ENCODE measurements around the gene SLCO3A1.

The SLCO3A1 gene

DNA sequence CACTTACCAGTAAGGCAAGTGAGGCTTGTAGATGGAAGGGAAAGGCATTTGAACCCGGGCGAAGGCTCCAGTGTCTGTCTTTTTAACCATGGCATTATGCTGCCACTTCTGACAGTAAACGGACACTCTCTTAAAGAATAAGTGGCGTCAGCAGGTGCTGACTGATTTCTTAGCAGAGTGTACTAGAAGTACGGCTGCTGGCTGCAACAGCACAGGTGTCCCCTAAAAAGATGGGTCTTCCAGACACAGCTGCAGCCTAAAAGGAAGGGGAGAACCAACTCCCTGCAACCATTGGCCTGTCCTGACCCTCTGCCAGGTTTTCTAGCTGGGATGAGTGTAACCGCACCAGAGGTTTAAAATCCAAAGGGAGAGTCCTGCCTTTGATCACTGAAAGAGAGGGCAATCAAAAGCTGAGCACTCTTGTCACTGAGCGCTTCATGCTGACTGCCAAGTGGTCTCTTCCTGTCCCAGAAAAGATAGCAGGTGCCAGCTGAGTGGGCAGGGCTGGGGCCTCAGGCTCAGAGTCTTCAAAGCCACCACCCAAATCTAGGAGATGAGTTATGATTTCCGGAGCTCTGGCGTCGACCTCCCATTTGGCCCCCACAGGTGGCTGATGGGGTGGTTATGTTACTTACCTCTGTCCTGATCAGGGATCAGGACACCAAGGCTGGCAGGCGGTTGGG, 255.8 kb downstream of the SLCO3A1 start:
- no peak for DNase-seq

DNA sequence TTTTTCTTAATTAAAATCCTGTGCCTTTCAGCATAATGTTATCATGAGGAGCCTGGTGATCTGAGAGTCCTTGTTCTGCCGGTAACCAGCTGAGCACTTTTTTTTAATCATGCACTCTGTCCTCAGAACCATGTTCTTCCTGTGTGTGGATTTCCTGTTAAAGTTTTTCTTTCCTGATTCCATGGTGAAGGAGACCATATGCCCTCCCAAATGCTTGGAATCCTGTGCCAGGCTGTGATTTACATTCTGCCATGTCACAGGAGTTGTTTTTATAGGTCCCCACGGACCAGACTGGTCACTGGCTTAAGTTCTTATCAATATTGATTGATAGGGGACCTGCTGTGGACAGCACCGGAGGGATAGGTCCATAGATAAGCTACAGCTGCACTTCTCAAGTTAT, 257.8 kb downstream of the SLCO3A1 start:
- DNase-seq: no peak

DNA sequence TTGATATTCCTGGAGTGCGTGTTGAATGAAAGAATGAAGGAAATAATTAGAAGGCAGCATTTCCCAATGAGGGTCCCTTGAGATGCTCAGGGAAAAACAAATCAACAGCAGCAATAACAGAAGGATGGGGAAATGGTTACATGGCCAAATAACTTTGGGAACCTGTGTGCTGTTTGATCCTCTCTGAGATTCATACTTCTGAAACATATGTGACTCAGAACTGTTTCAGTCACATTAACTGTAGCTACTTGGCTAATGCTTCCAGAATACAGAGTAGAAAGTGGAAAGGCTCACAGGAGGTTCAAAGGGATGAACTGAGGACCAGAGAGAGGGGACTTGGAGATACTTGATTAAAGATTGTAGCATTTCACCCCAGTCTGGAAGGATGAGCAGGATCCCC, 258.2 kb downstream of the SLCO3A1 start:
- no peak for DNase-seq

DNA sequence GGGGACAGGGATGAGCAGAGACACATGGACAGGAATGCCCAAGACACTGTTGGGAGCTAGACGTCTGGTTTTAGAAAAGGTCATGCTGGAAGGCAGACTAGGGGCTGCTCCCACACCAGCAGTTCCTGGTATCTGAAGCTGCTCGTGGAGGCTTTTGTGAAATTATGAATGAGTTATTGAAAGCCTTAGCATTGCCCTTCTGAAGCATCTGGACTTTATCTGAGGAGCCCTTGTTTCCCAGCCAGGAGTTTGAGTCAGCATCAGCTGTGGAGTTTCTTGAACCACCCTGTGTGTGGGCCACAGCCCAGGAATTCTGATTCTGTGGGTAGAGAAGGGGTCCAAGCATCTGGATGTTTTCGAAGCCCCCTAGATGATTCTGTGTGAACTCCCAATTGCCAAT, 258.7 kb downstream of the SLCO3A1 start:
- DNase-seq: peak; percentile 62

DNA sequence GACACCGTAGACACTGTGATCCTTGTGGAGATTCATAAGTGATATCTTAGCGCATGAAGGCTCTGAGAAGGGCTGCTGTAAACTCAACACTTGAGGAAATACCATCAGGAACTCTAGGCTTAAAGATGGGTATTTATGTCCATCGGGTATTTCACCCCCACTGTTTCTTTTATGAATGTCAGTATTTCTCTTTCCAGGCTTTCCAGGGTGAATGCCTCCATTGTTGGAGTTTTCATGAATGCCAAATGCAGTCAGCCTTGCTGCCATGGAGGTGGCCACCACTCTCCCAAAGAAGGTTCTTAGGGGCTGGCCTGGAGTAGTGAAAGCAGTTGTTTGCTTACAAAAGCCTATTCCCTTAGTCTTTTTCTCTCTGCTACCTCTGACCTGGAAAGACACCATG, 259.2 kb downstream of the SLCO3A1 start:
- no peak for DNase-seq

DNA sequence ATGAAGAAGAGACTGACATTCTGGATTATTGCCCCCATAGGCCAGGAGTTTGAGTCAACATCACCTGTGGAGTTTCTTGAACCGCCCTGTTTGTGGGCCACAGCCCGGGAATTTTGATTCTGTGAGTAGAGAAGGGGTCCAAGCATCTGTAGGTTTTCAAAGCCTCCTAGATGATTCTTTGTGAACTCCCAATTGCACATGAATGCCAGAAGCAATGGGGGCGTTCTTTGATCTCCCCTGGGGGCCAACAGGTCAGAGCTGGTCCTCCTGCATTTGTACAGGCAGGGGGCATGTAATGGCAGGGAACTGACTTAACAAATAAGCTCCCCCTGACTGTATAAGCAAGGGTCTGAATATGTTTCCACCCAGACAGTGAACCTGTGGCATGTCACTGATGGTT, 260.3 kb downstream of the SLCO3A1 start:
- DNase-seq: no peak

DNA sequence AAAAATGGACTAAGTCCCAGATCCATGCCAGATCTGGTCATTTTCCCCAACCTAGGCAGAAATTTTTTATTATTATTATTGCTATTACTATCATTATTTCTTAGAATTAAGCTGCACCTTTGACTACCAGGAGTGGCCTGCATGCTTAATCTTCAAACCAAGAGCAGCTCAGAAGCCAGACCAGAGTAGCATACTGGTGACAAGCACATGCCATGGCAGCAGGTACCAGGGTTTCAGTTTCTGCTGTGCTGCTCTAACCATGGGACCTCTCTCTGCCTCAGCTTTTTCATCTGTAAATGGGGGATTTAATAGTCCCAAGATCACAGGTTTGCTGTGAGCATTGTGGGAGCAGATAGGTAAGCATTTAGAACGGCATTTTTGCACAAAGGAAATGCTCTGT, 262.3 kb downstream of the SLCO3A1 start:
- DNase-seq: no peak

DNA sequence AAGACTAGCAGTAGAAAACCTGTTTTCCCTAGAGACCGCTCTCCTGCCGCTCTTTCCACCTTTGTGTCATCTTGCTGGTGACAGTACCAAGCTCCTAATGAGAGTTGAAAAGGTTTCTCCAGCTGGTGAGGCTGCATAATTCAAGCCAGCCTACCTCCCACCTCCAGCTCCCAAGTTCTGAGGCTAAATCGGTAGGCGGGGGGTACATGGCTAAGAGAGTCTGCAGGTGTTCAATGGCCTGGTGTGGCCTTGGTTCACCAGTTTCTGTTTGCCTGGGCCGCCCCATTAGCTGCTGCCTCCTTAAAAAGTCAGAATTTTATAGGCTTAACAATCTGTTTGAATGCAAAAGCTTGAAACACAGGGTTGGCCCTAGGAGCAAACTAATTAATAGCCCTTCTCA, 262.8 kb downstream of the SLCO3A1 start:
- no peak for DNase-seq

DNA sequence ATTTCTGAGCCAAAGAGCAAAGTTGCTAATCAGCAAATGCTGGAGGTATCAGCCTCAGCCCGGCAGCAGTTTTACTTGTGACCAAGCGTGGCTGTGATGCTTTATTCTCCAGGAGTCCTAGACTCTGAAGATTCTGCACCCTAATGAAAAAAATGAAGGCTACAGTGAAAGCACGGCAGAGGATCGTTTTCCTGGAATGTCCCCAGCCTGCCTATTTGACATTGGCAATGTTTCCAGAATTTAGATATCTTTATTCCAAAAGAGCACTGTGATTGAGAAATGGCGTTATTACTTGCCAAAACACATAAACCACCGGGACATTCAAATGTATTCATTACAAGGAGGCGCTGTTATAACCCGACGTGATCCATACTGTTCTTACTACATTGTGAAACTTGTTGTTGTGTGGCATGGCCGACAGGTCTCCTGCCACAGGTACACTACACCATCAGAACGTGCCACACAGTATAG, 263.8 kb downstream of the SLCO3A1 start:
- DNase-seq: peak; percentile 19

DNA sequence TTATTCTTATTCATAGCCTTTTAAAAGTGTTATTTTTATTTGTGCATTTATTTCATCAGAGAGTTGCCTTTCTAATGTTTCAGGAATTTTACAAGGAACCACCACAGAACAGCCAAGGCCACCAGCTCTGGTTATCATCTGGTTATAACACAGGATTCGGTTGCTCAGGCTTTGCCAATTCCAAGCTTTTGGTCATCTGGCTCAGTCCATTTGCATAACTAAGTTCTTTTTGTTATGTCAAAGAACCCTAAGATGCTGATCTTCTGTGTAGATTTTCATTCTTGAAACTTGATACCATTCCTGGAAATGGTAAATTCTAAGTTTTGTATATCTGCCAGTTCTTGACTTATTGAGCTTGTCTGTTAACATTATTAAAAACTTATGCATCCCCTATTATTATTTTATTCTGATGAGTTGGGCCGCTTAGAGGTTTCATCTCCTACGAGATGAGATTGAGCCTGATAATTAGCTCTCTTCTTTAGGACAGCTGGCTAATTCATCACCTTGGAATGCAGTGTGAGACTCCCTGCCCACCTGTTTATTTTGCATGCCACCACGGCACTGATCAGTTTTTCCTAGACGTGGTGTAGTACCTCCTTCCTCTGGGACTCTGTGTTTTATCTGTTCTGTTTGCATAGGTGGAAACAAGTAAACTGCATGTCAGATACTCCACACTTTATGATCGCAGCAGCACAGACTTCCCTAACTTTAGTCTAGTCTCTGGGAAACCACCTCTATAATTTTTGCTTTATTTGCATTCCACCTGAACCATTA, 264.8 kb downstream of the SLCO3A1 start:
- peak; percentile 55 for DNase-seq

DNA sequence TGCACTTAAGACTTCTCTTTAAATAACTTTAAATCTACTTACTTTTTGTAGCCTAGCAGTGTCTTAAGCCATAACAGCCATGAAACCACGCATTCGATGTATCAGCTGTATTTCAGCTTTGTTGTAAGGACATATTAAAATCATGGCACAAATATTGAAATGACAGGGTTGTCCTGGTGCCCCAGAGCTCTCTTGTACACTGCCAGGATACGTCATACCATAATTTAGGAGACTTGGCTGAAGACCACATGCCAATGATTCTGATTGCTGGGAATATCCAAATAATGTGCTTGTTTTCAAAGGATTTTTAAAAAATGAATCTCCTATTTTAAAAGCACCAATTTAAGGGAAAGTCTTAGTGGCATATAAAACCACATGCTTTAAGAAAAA, 265.4 kb downstream of the SLCO3A1 start:
- no peak for DNase-seq

DNA sequence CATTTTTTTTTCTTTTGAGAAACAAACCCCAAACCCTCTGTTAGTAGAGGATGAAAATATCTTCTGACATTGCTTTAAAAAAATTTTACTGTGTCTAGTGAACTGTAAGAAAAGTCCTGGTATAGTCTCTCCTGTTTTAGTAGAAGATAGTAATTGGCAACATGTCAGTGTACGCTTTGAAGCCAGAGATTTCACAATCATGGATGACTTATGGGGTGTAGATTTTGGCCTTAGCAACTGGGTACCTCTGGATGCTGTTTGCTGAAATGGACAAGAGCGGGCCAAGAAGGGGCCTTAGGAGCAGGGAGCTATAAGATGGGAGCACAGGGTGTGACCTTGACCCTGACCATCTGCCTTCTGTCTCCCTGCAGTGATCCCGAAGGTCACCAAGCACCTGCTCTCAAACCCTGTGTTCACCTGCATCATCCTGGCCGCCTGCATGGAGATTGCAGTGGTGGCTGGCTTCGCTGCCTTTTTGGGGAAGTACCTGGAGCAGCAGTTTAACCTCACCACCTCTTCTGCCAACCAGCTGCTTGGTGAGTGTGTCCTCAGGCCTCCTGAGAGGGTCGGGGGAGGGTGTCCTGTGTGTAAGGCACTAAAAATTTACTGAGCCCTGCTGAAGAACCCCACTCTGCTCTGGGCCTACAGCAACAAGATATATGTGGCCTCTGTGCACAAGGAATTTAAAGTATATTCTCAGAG, 266.7 kb downstream of the SLCO3A1 start:
- no peak for DNase-seq

DNA sequence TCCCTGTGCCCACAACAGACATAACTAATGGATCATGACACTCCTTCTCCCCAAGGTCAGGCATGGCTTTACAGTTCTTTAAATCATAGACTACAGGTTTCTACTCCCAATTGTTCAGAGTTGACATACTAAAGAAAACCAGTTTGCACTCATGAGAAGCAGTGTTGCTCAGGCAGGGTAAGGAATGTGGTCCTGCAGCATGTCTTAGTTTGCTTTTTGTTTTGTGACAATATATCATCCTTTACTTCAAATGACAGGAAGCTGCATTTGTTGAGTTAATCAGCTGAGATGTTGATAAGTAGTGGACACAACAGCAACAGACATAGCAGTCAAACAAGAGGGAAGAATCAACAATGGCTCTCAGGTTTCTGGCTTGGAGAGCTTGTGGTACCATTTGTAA, 267.5 kb downstream of the SLCO3A1 start:
- no peak for DNase-seq

DNA sequence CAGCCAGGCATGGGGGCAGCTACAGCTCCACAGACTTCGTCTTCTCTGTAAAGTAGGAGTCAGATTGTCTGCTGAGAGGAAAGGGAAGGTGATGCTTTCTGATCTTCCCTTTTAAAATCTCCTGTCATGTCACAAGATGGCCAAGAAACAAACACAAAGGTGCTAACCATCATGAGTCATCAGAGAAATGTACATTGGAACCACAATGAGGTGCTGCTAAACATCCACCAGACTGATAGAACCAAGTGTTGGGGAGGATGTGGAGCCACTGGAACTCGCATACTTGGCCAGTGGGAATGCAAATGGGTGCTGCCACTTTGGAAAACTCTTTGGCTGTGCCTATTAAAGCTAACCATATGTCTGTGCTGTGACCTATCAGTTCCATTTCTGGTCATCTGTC, 268.8 kb downstream of the SLCO3A1 start:
- DNase-seq: no peak

DNA sequence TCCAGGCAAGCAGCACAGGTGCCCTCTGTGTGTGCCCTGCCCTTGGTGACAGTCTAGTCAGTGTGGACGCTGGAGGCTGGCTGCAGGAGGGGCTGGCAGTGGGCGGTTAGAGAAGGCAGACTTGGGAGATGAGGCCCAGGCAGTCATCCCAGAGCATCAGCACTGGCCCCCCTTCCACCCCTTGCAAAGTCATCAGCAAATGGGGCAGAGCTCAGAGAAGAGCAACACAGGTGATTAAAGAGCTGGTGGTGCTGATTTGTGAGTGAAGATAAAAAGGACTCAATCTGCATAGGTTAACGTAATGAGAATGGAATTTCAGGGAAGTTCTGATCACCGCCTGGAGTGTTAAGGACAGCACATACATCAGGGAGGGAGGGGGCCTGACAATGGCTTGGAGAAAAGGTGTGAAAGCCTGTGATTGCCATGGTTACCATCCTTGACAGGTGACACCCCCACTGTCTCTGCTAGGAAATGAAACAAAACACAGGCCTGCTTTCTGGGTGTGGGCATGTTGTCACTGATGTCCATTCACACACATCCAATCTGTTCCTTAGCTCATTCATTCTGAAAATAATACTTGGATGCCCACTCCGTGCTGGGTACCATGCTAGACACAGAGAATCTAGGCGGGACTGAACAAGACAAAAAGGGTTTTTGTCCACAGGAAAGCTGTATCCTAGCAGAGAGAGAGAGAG, 270.6 kb downstream of the SLCO3A1 start:
- no peak for DNase-seq

DNA sequence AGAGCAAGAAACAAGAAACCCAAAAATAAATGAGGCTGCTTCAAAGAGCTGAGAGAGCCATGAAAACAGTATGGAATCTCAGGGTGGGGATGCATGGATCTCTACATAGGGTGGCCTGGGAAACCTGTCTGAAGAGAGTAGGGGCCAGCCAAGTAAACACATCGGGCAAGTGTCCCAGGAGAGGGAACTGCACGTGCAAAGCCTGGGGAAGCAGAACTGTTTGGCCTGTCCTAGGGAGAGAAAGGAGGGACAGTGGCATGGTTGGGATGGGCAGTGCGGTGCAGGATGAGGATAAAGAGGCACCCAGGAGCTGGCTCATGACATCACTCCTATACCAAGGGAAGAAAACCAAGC, 271.1 kb downstream of the SLCO3A1 start:
- DNase-seq: no peak

DNA sequence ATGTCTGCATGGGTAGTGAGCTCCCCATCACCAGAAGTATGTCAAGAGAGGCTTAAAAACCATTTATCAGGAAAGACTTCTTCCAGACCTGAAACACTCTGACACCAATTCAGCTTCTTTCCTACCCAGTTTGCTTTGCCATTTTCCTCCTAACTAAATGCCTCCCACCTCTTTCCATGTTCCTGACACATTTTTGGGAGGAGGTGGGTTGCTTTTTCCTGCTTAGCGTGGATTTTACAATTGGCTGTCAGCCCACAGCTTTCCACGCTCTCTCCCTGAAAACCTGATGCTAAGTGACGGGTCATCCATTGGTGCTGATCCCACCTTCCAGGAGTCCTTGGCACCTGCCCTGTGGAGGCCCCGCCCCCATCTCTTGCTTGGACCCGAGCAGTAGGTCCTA, 275.3 kb downstream of the SLCO3A1 start:
- no peak for DNase-seq

DNA sequence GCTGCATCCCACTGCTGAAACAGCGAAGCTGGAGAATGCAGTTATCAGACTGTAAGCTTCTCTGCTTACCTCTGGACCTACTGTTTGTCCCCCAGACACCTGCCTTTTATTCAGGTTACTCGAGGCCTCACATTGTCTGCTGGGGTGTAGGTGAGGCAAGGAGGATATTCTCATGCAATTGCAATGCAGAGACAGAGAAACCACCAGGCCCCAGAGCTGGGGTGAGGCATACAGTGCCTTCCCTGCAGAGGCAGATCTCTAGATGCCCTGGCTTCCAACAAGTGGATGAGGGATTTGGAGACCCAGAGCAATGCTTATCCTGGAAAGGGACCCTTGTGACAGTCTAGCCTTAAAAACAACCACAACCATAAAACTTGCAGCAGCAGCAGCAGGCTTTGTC, 276.7 kb downstream of the SLCO3A1 start:
- DNase-seq: no peak

DNA sequence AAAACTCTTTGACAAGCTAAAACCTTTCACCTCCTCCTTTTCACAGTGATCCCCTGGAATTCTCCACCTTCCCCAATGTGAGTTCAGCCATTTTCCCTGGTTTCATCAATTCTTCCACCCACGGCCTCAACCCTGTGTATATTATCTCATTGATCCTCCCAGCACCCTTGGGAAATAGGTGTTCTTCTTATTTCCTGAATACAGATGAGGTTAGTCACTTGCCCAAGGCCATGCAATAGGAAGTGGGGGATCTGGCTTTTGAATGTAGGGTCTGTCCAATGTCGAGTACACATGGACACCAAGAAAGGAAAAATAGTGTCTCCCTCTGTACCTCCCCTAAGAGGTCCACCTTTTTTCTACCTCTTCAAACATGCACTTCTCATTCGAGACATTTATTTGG, 277.4 kb downstream of the SLCO3A1 start:
- no peak for DNase-seq

DNA sequence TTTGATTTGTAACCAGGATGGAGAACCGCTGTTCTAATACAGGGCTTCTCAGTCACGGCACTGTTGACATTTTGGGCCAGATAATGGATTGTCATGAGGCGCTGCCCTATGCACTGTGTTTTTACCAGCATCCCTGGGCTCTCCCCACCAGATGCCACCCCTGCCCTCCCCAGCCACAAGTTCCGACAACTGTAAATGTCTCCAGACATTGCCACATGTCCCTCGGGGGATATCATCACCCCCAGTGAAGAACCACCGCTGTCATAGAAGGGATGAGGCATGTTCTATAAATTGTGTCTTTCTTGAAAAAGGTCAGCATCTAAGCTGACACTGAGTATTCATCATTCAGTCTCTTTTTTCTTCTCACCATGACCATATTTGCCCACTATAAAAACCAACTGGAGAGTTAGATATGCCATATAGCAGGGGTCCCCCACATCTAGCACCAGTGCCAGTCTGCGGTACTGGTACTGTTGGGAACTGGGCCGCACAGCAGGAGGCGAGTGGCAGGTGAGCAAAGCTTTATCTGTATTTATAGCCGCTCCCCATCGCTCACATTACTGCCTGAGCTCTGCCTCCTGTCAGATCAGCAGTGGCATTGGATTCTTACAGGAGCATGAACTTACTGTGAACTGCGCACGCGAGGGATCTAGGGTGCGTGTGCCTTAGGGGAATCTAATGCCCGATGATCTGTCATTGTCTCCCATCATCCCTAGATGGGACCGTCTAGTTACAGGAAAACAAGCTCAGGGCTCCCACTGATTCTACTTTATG, 279.7 kb downstream of the SLCO3A1 start:
- no peak for DNase-seq

DNA sequence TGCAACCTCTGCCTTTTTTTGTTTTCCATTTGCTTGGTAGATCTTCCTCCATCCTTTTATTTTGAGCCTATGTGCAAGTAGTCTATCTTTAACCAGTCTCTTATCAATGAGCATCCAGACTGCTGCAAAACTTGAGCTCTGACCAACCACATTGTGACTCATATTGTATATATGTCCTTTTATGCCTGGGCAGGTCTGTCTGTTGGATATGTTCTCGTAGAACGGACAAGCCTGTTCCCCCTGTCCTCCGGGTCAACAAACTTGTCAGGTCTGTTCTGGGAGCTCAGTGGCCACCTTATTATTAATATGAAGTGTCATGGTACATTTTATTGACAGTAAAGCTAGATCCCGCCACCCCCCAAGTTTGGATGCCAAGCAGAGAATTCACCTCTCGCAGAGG, 287.3 kb downstream of the SLCO3A1 start:
- DNase-seq: no peak

DNA sequence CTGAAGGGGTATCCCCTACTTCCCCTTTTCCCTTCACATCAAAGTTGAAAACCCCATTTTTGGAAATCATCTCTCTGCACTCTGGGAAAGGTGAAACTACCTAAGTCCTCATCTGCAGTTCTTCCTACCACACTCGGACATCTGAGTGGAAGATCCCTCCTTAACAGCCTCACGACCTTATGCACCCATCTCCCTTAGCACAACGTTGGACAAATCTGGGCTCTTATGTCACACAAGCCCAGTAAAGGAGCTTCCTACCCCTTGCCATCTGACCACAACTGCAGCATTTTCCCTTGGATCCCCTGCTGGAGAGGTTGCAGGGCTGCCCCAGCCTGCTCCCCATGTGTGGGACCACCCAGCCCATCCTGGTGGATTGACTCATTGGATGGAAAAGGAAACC, 288.1 kb downstream of the SLCO3A1 start:
- no peak for DNase-seq

Data from fibroblast of skin of abdomen (primary cell).